HG03571 (cell line): Measurements from ENCODE around the gene OAF.

Experiments used
- ATAC-seq: cut with Tn5 transposase; IDR thresholded peaks from one replicate; pipeline ENCODE4 v1.9.1; 2021; ENCODE audit not compliant: unreplicated experiment

OAF gene

DNA sequence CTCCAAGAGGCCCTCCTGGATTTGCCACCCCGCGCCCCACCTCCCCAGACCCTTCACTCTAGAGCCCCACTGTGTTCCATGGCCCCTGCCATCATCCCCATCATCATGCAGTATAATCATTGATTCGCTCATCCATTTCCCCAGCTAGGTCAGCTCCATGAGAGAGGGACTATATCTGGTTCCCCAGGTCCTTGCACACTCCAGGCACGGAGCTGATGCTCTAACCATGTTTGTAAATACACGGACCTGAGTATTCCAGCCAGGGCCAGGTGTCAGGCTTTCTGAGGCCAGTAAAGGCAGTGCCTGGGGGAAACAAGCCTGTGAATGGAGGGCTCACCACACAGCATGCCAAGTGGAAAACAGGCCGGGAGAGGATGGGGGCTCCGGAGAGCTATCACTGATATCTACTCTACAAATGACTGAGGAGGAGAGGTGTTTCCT lies 27.1 kb upstream of the OAF start:
- no peak for ATAC-seq

DNA sequence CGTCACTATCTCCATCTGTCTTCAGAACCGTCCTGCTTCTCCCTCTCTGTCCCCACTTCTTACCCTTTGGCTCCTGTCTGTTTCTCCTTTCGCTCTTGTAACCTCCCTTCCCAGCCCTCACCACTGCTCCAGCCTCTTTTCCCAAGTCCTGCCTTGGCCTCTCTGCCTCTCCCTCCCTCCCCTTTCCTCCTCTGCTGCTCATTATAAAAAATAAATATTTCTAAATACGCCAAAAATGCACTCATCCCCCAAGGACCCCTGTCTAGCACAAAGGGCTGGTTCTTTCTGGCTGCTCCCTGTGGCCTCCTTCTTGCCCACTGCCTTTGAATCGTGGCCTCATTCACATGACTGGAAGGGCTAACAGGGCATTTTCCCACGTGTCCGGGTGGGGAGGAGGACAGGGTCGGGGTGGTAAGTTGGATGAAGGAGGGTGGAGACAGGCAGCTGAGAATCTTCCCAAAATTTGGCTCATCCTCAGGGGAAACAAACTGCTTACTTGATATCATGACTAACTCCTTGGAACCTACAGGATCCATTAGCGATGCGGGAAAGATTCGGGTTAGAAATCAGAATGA lies 26.4 kb upstream of the OAF start:
- no peak for ATAC-seq

DNA sequence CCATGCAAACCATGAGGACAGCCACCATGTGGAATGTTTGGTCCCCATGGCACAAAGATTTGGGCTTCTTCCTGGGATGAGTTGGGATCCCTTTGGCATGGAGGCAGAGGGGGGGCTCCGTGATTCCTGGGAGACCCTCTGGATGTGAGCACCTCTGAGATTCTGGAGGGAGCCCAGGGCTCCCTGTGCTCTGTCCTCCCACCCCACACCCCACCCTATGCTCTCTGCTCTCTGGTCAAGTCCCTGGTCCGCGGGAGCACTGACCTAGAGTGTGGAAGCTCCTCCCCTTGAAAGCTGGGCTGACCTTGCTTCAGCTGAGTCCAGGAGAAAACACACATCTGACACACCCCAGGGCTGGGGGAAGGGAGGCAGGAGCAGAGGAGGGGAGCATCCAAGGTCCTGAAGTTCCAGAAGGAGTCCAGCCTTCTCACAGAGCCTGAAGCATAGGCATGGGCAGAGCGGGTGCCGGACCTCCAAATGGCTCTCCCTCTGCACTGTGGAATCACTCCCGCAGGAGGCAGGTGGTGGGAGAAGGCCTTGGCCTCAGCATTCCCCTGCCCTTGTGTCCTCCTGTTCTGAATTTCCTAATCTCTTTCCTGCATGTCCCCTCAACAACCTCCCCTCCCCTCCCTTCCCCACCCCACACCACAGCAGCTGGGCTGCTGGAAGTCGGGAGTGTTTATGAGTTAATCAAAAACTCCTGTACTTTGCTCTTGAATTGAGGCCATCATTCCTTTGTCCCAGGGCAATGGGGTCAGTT lies 25.7 kb upstream of the OAF start:
- no peak for ATAC-seq

DNA sequence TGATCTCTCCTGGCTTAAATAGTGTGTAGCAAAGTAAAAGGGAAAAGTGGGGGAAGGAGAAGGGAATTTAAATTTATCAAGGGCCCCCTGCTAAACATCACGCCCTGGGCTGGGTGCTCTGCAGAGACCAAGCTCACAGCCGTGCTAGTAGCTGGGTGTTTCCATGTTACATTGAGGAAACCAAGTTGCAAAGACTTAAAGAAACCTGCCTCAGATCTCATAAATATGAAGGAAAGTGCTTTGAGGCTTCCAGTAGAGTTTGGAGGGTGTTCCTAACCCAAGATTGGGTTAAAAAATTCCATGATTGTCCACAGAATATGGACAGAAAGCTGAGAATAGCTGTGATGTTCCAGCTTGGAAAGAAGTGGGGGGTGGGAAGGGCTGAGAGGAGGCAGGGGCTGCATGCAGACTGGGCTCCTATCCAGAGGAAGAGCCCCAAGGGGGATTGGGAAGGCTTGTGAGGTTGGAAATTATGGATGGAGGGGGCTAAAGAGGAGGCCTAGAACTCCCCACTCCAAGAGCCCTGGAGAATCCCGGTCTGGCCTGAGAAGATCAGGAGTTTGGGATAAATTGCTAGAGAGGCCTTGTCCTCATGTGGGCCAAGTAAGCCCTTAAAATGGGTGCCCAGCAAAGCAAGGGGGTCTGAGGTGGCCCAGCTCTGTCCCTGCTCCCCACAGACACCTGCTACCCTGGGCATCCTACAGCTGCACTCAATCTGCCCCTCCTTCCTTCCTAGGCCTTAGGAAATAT lies 25.0 kb upstream of the OAF start:
- no peak for ATAC-seq

DNA sequence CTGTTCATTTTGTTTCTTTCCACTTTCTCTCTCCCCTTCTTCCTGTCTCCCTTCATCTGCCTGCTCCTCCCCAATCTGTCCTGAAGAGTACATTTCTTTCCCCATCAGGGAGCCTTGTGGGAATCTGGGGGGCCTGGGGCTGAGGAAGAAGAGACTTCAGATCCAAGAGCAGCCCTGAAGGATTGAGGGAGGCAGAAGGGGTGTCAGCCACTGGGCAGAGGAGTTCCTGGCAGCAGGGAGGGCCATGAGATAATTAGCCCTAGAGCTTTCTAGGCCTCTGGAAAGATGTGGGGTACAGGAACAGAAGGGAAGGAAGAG lies 24.4 kb upstream of the OAF start:
- ATAC-seq: no peak

DNA sequence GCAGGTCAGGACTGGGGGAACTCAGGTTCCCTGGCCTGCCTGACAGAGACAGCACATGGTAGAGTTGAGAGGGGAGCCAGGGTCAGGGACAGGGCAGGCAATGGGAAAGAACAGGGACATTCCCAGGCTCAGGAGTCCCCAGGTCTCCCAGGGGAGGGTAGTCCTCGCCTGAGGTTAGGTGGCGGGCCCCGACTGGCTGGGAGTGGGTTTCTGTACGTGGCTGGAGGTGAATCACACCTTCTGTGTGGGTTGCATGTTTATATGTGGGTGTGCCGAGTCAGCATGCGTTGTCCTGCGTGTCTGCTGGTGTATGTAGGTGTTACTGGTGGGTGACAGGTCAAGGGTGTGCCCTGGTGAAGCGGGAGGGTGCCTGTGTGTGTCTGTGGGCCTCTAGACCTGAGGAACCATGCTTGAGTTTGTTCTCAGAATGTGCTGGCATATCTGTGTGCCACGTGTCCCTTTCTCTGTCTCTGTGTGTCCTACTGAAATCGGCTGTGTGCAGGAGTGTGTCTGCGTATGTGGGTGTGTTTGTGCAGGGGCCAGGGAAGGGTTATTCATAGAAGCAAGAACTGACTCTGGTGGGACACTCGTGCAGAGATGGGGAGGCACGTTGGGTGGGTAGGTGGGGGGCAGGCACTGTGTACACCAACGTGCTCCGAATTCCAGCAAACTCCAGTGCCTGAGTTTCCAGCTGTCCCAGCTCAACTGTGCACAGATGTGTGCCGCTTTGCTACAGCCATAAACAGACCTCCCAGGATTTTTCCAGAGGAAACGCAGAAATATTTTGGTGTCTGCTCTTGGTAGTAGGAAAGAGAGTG lies 23.8 kb upstream of the OAF start:
- ATAC-seq: no peak

DNA sequence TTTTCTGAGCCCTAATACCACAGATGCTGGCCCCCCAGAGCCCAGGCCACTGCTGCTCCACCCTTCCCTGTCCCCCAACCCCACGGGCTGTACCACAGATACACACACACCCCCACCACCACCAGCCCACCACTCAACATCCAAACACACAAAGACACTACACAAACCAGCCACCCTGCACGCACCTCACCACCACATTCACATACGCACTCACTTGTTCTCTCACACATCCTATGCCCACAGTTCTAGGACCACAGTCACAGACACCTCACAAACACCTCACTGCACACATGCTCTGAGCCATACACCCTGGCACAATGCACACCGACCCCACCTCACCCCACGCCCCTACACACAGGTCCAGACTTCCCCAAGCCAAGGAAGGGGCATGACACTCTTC lies 22.5 kb upstream of the OAF start:
- ATAC-seq: no peak

DNA sequence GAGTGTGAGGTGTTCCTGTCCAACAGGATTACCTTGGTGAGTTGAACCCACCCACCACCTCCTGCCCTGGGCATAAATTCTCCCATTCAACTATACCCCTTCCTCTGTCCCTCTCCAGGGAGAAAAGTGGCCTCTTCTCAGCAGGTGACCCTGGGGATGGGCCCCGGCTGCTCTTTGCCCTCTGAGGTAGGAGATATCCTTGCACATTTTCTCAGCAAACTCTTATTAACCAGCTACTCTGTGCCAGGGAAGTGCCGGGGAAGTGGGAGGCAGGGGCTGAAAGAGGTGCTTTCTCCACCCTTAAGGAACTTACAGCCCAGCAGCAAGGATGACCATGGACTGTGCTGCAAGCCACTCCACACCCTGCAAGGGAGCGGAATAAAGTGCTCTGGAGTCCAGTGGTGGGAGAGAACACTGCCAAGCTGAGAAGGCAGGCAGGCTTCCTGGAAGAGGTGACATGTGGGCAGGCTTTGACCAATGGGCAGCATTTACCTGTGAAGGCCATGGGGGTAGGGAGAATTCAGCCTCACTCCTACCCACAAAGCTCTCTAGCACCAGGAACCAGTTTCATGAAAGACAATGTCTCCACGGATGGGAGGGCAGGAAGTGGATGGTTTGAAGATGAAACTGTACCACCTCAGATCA lies 21.9 kb upstream of the OAF start:
- ATAC-seq: no peak

DNA sequence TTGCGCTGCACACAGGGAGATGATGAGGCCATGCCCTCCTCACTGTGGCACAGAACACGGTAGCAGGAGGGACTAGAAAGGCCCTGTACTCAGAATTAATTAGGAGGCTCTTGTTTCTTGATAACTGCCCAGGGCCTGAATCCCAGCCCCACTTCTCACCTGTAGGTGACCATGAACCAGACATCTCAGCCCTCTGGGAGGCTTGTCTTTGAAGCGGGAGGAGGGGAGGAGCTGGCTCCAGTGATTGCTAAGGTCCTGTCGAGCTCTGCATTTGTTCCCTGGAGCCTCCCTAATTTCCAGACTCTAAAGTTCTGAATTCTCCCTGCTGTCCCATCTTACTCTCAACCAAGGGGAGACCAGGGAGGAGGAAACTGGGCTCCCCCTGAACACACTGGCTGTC lies 19.8 kb upstream of the OAF start:
- ATAC-seq: no peak

DNA sequence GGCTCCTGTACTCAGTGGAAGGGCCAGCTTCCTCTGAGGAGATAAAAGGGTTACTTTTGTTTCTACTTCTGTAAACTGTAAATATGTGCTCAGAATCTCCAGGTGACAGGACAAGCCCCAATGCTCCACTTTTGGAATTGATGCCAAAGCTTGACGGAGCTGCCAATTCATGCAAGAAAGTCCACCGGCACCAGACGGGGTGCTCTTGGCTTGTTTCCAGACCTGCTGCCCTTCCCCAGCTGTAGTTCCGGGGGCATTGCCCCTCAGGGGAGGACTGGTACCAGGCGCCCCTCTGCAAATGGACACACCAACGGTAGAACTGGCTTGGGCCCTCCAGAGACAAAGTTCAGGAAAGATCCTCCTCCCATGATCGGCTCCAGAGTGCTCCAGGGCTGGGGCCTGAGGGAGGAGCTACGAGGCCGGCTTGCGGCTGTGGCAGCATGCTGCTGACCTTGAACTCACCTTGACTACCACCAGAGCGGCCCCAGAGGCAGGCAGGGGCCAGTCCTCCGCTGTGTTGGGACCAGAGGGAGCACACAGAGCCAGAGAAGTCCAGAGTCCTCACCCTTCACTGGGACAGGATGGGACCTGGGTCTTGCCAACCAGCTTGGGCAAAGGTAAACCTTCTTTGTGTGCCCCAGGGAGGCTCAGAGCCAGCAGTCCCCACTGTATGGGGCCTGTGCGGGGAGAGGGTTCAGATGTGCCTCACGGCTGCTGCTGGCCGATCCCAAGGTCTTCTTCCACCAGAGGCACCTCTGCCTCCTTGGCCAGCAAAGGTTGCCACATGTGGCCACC lies 17.8 kb upstream of the OAF start:
- ATAC-seq: no peak

DNA sequence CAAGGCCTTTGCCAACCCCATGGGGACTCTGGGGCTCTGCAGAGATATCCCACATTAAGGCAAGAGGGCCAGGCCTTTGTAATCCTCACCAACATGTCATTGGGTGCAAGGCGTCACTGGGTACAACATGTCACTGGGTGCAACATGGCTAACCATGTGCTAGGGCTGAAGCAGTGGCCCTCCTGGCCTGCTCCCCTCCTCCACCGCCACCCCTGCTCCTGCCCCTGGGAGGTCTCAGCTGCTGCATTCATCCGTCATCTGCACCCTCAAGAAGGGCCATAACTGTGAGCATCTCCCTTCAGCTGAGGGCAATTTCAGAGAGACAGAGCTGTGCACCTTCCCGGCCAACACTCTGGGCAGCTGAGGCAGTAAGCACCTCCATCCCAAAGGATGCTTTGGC lies 16.7 kb upstream of the OAF start:
- no peak for ATAC-seq

DNA sequence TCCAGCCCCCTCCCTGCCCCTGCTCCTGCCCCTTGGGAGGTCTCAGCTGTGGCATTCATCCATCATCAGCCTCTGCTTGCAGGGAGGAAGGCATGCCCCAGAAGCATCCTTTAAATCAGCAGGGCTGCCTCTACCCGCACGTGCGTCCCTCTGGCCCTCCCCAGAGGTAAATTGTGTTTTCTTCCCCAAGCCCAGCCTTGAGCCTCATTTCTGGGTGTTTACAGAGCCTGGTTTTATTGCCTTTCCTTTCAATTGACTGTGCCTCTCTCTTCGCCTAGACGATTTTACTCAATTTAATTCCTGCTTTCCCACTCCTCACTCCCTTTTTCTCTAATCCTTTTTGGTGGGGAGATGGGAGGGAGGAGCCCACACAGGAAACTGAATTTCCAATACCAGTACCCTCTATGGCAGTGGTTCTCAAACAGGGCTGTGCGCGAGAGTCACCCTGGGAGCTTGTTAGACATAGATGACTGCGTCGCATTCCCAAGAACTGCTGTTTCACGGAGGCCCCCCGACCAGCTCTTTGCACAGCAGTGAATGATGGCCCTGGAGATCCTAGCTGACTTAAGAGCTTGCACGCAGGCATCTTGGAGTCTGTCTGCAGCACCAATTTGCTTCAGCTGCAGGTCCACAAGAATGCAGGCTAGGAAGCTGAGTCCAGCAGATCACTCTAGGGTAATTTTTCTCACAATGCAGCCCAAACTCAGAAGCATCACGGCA lies 15.1 kb upstream of the OAF start:
- no peak for ATAC-seq

DNA sequence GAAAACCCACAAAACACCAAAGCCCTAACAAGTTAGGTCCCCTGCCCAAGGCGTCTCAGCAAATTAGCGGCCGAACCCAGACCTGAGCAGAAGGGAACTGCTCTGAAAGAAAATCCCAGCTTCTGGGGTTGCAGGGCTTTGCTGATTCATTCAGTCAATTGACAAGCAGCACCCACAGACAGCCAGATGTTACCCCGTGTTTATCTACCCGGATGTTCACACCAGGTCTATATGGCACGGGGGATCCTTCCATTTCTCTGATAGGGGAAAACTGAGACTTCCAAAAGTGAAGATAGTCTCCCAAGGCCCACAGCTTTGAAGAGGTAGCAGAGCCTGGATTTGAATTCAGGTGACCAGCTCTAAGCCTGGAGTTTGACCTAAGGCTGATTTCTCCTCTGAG lies 14.0 kb upstream of the OAF start:
- no peak for ATAC-seq

DNA sequence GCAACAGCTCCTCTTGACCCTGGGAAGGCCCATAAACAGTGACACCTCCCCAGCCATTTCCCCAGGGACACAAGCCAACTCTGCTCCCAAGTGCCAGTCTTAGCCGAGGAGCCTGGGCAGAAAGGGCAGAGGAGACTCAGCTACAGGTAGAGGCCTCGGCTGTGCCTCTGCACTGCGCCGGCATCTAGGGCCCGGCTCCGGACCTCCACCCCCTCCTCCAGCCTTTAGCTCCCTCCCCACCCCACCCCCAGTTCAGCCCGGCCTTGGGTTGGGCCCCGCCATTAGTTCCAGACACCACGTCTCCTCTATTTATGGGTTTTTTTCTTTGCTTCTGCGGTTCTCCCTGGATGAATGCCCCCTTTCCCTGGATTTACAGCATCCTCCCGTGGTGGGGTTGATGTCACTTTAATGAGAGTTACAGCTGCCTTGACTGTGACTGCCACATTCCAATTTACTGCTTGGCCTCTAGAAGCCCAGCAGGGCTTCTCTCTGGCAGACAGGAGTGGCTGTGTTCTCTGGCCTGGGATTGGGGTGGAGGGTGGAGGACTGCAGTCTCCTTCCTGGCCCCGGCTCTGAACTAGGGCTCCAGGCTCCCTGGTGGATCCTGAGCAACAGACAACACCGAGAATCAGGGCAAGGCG lies 13.5 kb upstream of the OAF start:
- ATAC-seq: no peak

DNA sequence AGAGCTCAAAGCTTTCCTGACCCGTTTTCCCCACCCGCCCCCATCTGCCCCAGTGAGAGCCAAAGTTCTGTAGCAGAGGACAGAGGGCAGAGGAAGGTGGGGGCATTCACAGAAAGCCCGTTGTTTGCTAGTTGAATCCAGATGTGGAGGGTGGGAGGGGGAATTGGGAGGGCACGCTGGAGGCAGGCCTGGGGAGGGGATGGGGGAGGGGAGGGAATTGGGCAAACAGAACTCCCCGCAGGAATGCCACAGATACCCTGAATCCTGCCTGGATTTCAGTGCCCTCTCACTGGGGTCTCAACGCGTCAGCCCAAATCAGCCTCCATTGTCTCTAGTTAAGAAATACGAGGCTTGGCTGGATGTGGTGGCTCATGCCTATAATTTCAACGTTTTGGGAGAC lies 12.9 kb upstream of the OAF start:
- ATAC-seq: no peak

DNA sequence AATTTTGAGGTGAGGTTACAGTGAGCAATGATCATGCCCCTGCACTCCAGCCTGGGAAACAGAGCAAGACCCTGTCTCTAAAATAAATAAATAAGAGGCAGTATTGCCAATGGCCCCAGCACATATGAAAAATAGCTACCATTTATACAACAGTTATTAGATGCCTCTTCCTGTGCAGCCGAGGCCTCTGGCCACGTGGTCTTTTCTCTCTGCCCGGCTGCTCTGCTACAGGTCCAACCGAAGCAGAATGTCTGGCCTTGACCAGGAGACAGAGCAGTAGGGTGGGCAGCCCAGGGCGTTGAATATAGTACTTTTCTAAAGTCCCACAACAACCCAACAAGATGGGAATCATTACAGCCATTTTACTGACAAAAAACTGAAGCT lies 12.4 kb upstream of the OAF start:
- no peak for ATAC-seq

DNA sequence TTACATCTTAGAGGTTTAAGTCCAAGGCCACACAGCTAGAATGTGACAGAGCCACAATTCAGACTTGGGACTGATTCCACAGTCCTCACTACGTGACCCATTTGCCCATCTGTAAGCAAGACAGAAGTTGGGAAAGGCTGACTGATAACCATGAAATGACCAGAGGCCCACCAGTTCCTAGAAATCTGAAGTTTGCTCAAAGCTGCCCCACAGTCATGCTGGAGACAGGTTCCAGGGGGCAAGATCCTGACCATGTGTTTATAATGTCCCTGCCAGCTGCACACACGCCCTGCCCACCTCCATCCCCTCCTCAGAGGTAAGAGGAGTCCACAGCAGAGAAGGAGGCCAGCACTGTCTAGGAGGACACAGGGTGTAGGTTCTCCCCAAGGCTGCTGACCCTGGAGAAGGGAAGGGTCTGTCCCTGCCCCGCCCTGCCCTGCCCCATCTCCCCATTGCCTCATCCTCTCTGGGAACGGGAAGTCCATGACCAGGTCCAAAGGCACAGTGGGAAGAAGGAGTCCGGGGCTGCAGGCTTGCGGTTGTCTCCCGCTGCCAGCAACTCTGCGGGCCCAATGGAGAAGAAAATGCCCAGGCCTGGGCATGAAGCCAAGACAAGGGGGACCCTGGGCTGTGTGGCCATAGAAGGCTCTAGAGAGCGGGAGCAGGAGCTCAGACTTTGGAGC lies 11.9 kb upstream of the OAF start:
- no peak for ATAC-seq

DNA sequence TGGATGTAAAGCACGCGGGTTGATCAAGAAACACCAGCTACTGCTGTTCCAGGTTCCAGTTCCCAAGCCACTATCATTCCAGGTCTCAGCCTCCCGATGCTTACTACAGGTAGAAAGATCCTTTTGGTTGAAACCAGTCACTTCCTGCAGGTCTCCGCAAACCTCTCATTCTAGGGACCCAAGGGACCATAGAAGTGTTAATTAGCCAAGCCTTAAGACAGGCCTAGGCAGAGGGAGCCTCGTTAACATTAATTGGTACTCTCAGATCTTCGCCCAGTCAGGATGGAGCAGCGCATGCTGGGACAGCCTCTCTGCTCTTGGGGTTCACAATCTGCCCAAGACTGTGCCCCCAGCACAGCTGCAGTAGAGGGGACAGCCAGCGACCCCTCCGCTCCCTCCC lies 11.2 kb upstream of the OAF start:
- no peak for ATAC-seq

DNA sequence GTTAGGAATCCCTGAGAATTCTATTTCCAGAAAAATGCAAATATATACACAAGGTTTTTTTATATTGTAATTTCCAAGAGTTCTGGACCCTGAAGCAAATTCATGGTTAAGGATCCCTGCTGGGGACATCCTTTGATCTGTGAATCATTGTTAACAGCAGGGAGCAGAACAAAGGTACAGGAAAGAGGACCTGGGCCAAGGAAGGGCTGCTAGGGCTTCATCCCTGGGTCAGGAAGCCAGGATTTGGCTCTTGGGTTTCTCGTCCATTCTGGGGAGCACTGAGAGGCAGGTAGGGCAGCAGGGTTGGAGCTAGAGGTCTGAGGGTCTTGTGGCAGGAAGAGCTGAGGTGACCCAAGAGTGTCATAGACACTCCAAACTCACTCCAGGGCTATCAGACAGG lies 10.2 kb upstream of the OAF start:
- ATAC-seq: no peak
